HepG2 (cell line): ENCODE measurements around the gene HDLBP. TPM values are rescaled to one million over a fixed set of nuclear protein-coding genes. Genes with fewer than 3 reads are reported as not detected.

Experiments
- CBFB ChIP-seq: sonication (generic); formaldehyde crosslinking; IDR thresholded peaks from 2 replicates; pipeline ENCODE4 v1.4.0; 2020; ENCODE audit warnings: missing genetic modification reagents
- MAFK ChIP-seq, 2 experiments: IDR thresholded peaks in 1 of 2; conservative IDR thresholded peaks in 1 of 2; 2 replicates each; pipeline ENCODE4 v1.6.1; 2011; ENCODE audit warnings: improper control_type of control experiment in 2 of 2, low read length in 2 of 2
- SP5 ChIP-seq: IDR thresholded peaks from 2 replicates; pipeline ENCODE4 v1.6.1; 2016; ENCODE audit warnings: low read depth, borderline replicate concordance
- TEAD2 ChIP-seq: sonication (generic); formaldehyde crosslinking; IDR thresholded peaks from 2 replicates; pipeline ENCODE4 v1.9.0; 2021; ENCODE audit warnings: missing genetic modification reagents
- ZBTB1 ChIP-seq: sonication (generic); formaldehyde crosslinking; IDR thresholded peaks from 2 replicates; pipeline ENCODE4 v1.4.0; 2020; ENCODE audit warnings: missing genetic modification reagents, borderline replicate concordance
- ZBTB37 ChIP-seq: sonication (generic); formaldehyde crosslinking; IDR thresholded peaks from 2 replicates; pipeline ENCODE4 v1.4.0; 2020; ENCODE audit warnings: mild to moderate bottlenecking, missing genetic modification reagents
- ZBTB38 ChIP-seq: sonication (generic); formaldehyde crosslinking; IDR thresholded peaks from 2 replicates; pipeline ENCODE4 v1.5.1; 2020; ENCODE audit warnings: mild to moderate bottlenecking, missing genetic modification reagents
- ZBTB4 ChIP-seq: sonication (generic); formaldehyde crosslinking; IDR thresholded peaks from 2 replicates; pipeline ENCODE4 v1.4.0; 2020; ENCODE audit warnings: missing genetic modification reagents, mild to moderate bottlenecking, borderline replicate concordance
- ZBTB49 ChIP-seq: sonication (generic); formaldehyde crosslinking; IDR thresholded peaks from 2 replicates; pipeline ENCODE4 v1.4.0; 2020; ENCODE audit warnings: missing genetic modification reagents, borderline replicate concordance
- ZFP90 ChIP-seq: sonication (generic); formaldehyde crosslinking; IDR thresholded peaks from 2 replicates; pipeline ENCODE4 v1.8.0; 2022; ENCODE audit warnings: missing genetic modification reagents, mild to moderate bottlenecking, inconsistent platforms, borderline replicate concordance
- ZHX1 ChIP-seq: sonication (generic); formaldehyde crosslinking; IDR thresholded peaks from 2 replicates; pipeline ENCODE4 v1.8.1; 2022; ENCODE audit warnings: low read depth, mild to moderate bottlenecking, missing genetic modification reagents
- ZNF256 ChIP-seq: sonication (generic); formaldehyde crosslinking; conservative IDR thresholded peaks from 2 replicates; pipeline ENCODE4 v1.4.0; 2020; ENCODE audit warnings: missing genetic modification reagents
- ZNF263 ChIP-seq: sonication (generic); formaldehyde crosslinking; IDR thresholded peaks from 2 replicates; pipeline ENCODE4 v1.4.0; 2020; ENCODE audit warnings: missing genetic modification reagents
- ZNF292 ChIP-seq: sonication (generic); formaldehyde crosslinking; IDR thresholded peaks from 2 replicates; pipeline ENCODE4 v1.8.1; 2022; ENCODE audit warnings: mild to moderate bottlenecking, low read depth, missing genetic modification reagents, borderline replicate concordance
- ZSCAN5A ChIP-seq: sonication (generic); formaldehyde crosslinking; IDR thresholded peaks from 2 replicates; pipeline ENCODE4 v1.8.0; 2022; ENCODE audit warnings: mild to moderate bottlenecking, missing genetic modification reagents, borderline replicate concordance
- polyA plus RNA-seq, 8 experiments: library from polyadenylated mRNA; depleted of rRNA in 3 of 8; stranded (reverse) in 7 of 8; unstranded in 1 of 8; fragments of >200 nt; fragmentation: Illumina TruSeq in 4 of 8; extraction: Trizol in 4 of 8; gene quantifications; 2 replicates each; pipeline versions ENCODE4 v1.2.1 to v1.2.3, GENCODE V29; 2011 to 2016; ENCODE audit warnings: low read depth in 4 of 8, missing spikeins in 1 of 8, mixed read lengths in 1 of 8; ENCODE audit not compliant: insufficient read depth in 1 of 8
- total RNA-seq, 5 experiments: library from RNA; depleted of rRNA; stranded (reverse); fragments of >200 nt; fragmentation: Illumina TruSeq; extraction: Trizol; gene quantifications; 2 replicates each; pipeline ENCODE4 v1.2.3, GENCODE V29; 2016; ENCODE audit warnings: low read depth in 1 of 5

HDLBP gene
- total and polyA plus RNA-seq, 2 of the 13 experiments (the other 11 are each of a cell fraction or from before 2014, with no cell fraction given): 464 to 707 TPM

- TF ChIP-seq ZBTB4 (CRISPR knock-in tag) (no peak), ZSCAN5A (no peak), ZNF256 (CRISPR knock-in tag) (0 out of 2 replicates have a peak, but pooled peaks have one; percentile 46), TEAD2 (CRISPR knock-in tag) (0 out of 2 replicates have a peak, but pooled peaks have one; percentile 26), ZNF292 (CRISPR knock-in tag) (peak; percentile 25; the same call in 1 of the 2 replicates), CBFB (CRISPR knock-in tag) (peak; percentile 29; the same call in 1 of the 2 replicates), SP5 (0 out of 2 replicates have a peak, but pooled peaks have one; percentile 4), MAFK (conservative IDR thresholded peaks at IDR 0.05 in 1 of 2, IDR thresholded peaks at IDR 0.05 in 1 of 2; ENCODE audit: low read length in 2 of 2) (peak; percentile 51 to 93), ZFP90 (peak; percentile 70; the same call in 1 of the 2 replicates), ZBTB37 (CRISPR knock-in tag) (no peak), ZBTB38 (CRISPR knock-in tag) (peak; percentile 52; the same call in 1 of the 2 replicates), ZBTB1 (CRISPR knock-in tag) (no peak), ZNF263 (peak; percentile 51; the same call in 1 of the 2 replicates), ZBTB49 (no peak), ZHX1 (CRISPR knock-in tag) (no peak)
Observed at GRCh38 chr2:241354668-241355658, 39.5 kb upstream of the HDLBP start (continued).
